BLaER1 treated with 17β-estradiol and CSF1 and Interleukin-3, amounts not matched to agents 10 nM and 100 nM (cell line): ENCODE results near the gene KRT14.
"Not testable (repeated sequence)": the region's sequence is repeated elsewhere in the genome, so short reads cannot be mapped to it uniquely, and the experiment has no call there.

ENCODE experiments used
- H3K27ac ChIP-seq, 11 experiments: shearing (Covaris generic); formaldehyde crosslinking; 2 replicates each; pipeline ENCODE4 v1.8.1; 2022
- H3K27me3 ChIP-seq, 11 experiments: shearing (Covaris generic); formaldehyde crosslinking; 2 replicates each; pipeline ENCODE4 v1.8.1; 2022
- H3K36me3 ChIP-seq, 11 experiments: shearing (Covaris generic); formaldehyde crosslinking; 2 replicates each; pipeline ENCODE4 v1.8.1; 2022
- H3K4me1 ChIP-seq, 10 experiments: shearing (Covaris generic); formaldehyde crosslinking; 2 replicates each; pipeline ENCODE4 v1.8.1; 2022
- H3K4me2 ChIP-seq, 11 experiments: shearing (Covaris generic); formaldehyde crosslinking; 2 replicates each; pipeline ENCODE4 v1.8.1; 2022
- H3K4me3 ChIP-seq, 10 experiments: shearing (Covaris generic); formaldehyde crosslinking; 2 replicates each; pipeline ENCODE4 v1.8.1; 2022
- H3K9ac ChIP-seq, 11 experiments: shearing (Covaris generic); formaldehyde crosslinking; 2 replicates each; pipeline ENCODE4 v1.8.1; 2022
- H3K9me3 ChIP-seq, 11 experiments: shearing (Covaris generic); formaldehyde crosslinking; replicated peaks in 1 of 11; 2 replicates each; pipeline ENCODE4 v1.8.1; 2022
- H4K20me1 ChIP-seq, 11 experiments: shearing (Covaris generic); formaldehyde crosslinking; 2 replicates each; pipeline ENCODE4 v1.8.1; 2022
- Cebpa-rat ChIP-seq, 11 experiments: shearing (Covaris generic); IDR thresholded peaks; 2 replicates each; pipeline ENCODE4 v1.8.1; 2022

Gene KRT14

DNA sequence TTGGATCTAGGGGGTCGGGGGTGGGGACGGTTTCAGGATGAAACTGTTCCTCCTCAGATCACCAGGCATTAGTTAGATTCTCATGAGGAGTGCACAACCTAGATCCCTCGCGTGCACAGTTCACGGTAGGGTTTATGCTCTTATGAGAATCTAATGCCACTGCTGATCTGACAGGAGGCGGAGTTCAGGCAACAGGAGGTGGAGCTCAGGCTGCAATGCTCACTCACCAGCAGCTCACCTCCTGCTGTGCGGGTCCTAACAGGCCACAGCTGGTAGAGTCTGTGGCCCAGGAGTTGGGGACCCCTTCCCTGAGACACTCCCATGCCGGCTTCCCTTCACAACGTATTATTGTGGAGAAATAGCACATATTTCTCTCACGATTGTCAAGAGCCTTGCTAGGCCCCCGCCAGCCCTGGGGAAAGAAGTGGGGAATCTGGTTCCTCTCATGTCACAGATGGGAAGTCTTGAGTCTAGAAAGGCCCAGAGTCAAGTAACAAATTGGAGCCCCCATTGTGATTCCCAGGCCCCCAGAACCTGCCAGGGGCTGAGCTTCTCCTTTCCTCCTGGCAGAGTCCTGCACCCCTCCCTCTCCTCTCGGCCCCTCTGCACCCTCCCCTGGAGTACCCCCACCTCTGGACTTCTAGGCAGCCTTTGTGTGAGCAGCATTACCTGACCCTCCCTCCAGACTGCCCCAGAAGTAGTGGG is 6.1 kb upstream of the KRT14 start:
- H3K4me1 ChIP-seq: no peaks in the 10 kb centered on the region
- H3K9ac ChIP-seq: no peak overlapping the region
- no peak for TF ChIP-seq Cebpa-rat (IDR thresholded peaks at IDR 0.05)
- no peaks in the 10 kb centered on the region for H4K20me1 ChIP-seq
- no peak overlapping the region for H3K4me2 ChIP-seq
- no peak overlapping the region for H3K27ac ChIP-seq
- H3K36me3 ChIP-seq: no peaks in the 10 kb centered on the region
- H3K4me3 ChIP-seq: no peak overlapping the region
- H3K27me3 ChIP-seq: no peaks in the 10 kb centered on the region
- H3K9me3 ChIP-seq: no peaks in the 10 kb centered on the region; a peak in 1 of 22 replicates

DNA sequence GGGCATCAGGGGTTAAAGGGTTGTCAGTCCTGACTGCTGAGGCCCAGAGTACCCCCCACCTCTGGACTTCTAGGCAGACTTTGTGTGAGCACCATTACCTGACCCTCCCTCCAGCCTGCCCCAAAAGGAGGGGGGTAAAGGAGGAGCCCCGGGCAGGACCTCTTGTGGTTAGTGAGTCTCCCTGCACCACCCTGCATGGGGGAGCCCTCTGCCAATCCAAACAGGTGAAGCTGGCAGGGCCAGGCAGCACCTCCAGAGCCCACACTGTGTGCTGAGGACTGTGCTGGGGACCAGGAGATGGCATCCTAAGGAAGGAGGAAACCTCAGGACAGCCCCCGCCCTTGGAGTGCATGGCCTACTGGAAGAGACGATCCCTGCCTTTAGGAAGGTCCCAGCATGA is 2.6 kb upstream of the KRT14 start:
- Histone ChIP-seq H3K27ac (no peak overlapping the region), H3K4me1 (no peaks in the 10 kb centered on the region), H3K9ac (no peak overlapping the region), H3K4me3 (no peak overlapping the region), H4K20me1 (no peaks in the 10 kb centered on the region), H3K27me3 (no peaks in the 10 kb centered on the region), H3K36me3 (no peaks in the 10 kb centered on the region), H3K9me3 (no peaks in the 10 kb centered on the region), H3K4me2 (no peak overlapping the region)
- no peak for TF ChIP-seq Cebpa-rat (IDR thresholded peaks at IDR 0.05)

- Histone ChIP-seq H3K27me3 (no peaks in the 10 kb centered on the region), H3K9me3 (no peaks in the 10 kb centered on the region), H3K4me1 (no peaks in the 10 kb centered on the region)
These were observed 1.6 kb upstream of the KRT14 start for GRCh38 chr17:41588126-41588810.

GRCh38 chr17:41585301-41586056 is 1.2 kb downstream of the KRT14 start:
- Histone ChIP-seq H3K4me1 (no peaks in the 10 kb centered on the region), H3K4me2 (no peak overlapping the region), H3K9me3 (no peaks in the 10 kb centered on the region), H3K4me3 (no peak overlapping the region), H3K27me3 (no peaks in the 10 kb centered on the region), H3K27ac (no peak overlapping the region), H3K9ac (no peak overlapping the region), H4K20me1 (no peaks in the 10 kb centered on the region), H3K36me3 (no peaks in the 10 kb centered on the region)
- no peak for TF ChIP-seq Cebpa-rat (IDR thresholded peaks at IDR 0.05)

More at GRCh38 chr17:41588126-41588810, 1.6 kb upstream of the KRT14 start:
- Histone ChIP-seq H3K9ac (no peak overlapping the region), H3K27ac (no peak overlapping the region), H3K4me3 (no peak overlapping the region), H3K36me3 (no peaks in the 10 kb centered on the region), H4K20me1 (no peaks in the 10 kb centered on the region), H3K4me2 (no peak overlapping the region)
- no peak for TF ChIP-seq Cebpa-rat (IDR thresholded peaks at IDR 0.05)

DNA sequence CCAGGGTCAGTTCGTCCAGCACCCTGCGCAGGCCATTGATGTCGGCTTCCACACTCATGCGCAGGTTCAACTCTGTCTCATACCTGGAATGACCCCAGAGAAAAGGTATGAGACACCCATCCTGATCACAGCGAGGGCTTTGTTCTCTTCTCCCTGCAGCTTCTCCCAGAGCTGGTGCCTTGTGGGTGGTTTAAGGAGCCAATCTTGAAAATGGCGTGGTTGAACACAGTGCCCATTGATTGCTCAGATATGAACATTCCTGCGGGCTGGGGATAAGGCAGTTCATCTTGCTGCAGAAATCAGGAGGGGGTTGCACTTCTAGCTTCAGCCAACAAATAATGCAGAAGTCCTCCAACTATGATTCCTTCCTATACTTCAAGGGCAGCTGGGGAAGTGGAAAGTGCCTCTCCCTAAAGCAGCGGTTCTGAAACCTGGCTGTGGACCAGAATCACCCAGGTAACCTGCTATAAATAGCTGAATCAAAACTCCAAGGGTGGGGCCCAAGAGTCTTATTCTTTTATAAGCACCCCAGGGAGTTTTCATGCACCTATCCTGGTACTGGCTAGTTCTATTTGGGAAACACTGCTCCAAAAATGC is 2.3 kb downstream of the KRT14 start:
- H3K27ac ChIP-seq, H4K20me1 ChIP-seq, H3K9me3 ChIP-seq, H3K4me1 ChIP-seq, H3K9ac ChIP-seq, H3K4me3 ChIP-seq, H3K4me2 ChIP-seq, H3K36me3 ChIP-seq, H3K27me3 ChIP-seq: not testable (repeated sequence)

DNA sequence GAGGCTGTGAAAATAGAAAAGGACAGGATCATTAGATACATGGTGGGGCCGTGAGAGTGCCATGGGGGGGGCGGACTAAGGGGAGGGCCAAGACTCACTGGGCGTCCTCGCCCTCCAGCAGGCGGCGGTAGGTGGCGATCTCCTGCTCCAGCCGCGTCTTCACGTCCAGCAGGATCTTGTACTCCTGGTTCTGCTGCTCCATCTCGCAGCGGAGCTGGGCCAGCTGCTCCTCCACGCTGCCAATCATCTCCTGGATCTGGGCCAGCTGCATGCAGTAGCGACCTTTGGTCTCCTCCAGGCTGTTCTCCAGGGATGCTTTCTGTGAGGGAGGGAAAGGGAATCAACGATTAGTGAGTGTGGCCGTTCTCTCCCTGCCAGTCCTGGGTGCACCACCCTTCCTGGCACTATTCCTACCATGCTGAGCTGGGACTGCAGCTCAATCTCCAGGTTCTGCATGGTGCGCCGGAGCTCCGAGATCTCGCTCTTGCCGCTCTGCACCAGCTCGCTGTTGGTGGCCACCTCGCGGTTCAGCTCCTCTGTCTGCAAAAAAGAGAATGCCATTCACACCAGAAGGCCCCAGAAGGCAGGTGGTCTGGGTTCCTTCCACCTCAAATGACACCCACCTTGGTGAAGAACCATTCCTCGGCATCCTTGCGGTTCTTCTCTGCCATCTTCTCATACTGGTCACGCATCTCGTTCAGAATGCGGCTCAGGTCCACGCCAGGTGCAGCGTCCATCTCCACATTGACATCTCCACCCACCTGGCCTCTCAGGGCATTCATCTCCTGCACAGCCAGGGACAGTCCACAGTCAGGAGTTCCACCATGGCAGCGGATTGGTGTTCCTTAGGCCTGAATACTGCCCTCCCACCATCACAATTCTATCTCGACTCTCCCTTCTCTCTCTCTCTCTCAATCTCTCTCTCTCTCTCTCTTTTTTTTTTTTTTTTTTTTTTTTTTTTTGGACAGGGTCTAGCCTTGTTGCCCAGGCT is 3.3 kb downstream of the KRT14 start:
- TF ChIP-seq Cebpa-rat (IDR thresholded peaks at IDR 0.05): no peak
- Histone ChIP-seq H3K27me3 (no peaks in the 10 kb centered on the region), H3K36me3 (no peaks in the 10 kb centered on the region), H3K9ac (no peak overlapping the region), H3K9me3 (no peaks in the 10 kb centered on the region), H3K4me1 (no peaks in the 10 kb centered on the region), H4K20me1 (no peaks in the 10 kb centered on the region), H3K4me3 (no peak overlapping the region), H3K4me2 (no peak overlapping the region), H3K27ac (no peak overlapping the region)

GRCh38 chr17:41582061-41582968 is 4.4 kb downstream of the KRT14 start:
- H3K36me3 ChIP-seq, H3K27ac ChIP-seq, H3K9ac ChIP-seq, H3K9me3 ChIP-seq, H3K4me1 ChIP-seq, H3K27me3 ChIP-seq, H4K20me1 ChIP-seq, H3K4me2 ChIP-seq, H3K4me3 ChIP-seq: not testable (repeated sequence)

DNA sequence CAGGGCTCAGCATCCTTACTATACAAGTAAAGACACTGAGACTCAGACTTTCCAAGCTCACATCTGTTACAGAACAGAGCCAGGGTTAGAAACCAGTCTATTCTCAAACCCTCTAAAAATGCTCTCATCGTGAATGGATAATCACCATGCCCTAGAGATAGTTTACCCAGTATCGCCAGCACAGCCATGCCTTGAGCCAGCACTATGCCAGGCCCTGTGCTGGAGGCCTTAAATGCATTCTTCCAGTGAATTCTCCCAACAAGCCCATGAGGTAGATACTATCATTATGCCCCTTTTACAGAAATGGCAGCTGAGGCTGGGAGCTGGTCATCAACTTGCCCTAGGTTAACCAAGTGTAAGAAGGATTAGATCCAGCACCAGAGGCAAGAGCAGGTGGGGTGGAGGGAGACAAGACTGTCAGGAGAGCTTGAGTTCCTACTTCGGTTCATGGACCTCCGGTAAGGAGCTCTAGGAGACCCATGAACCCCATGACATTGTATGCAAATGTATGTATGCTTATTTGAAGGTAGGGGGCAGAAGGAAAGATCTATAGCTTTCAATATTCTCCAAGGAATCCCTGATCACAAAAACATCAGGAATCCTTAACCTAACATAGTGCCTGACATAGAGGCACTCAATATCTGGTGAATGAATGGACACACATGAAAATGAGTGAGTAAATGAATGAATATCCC is 5.2 kb downstream of the KRT14 start:
- TF ChIP-seq Cebpa-rat (IDR thresholded peaks at IDR 0.05): no peak
- Histone ChIP-seq H3K4me2 (no peak overlapping the region), H3K27me3 (no peaks in the 10 kb centered on the region), H3K9me3 (no peaks in the 10 kb centered on the region), H3K36me3 (no peaks in the 10 kb centered on the region), H4K20me1 (no peaks in the 10 kb centered on the region), H3K4me1 (no peaks in the 10 kb centered on the region), H3K4me3 (no peak overlapping the region), H3K9ac (no peak overlapping the region), H3K27ac (no peak overlapping the region)
